ENCODE results near the gene LRP1B. TPM values are rescaled to one million over a fixed set of nuclear protein-coding genes. Genes with fewer than 3 reads are reported as not detected.
"Not testable (repeated sequence)": the region's sequence is repeated elsewhere in the genome, so short reads cannot be mapped to it uniquely, and the experiment has no call there.

LRP1B gene
- total RNA-seq, 2 experiments from 2014 or later: not detected

DNA sequence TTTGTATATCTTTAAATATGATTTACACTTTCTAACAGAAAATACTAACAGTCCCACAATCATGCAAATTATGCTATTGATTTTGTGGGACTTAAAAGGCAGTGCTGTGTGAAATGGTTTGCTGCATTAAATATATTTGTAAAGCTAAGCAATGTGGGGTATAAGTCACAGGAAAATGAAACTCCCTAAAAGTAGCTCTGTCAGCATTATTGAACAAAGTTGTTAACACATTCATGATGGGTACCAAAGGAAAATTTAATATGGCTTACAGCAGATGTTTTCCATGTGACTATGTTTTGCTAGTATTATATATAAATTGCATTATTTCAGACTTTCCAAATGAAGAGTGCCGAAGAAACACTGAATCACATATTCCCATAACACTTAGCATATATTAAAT, 1450.0 kb downstream of the LRP1B start:
- no peaks in the 10 kb centered on the region for H3K36me3 Mint-ChIP-seq (ENCODE audit: low read depth)

DNA sequence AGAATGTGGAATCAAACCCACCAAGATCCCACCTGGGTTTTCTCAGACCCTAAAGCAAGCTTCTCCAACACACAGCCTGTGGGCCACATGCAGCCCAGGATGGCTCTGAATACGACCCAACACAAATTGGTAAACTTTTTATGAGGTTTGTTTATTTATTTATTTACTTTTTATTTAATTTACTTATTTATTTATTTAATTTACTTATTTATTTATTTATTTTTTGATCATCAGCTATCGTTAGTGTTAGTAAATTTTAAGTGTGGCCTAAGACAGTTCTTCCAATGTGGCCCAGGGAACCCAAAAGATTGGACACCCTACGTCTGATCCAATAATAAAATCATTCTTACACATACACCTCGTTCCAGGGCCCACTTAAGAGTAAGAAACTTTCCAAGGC, 1451.1 kb downstream of the LRP1B start:
- Mint-ChIP-seq H3K36me3 (ENCODE audit: low read depth) (no peaks in the 10 kb centered on the region), H3K4me3 (no peak overlapping the region), H3K9me3 (no peaks in the 10 kb centered on the region), H3K27me3 (no peaks in the 10 kb centered on the region), H3K27ac (no peak overlapping the region), H3K4me1 (no peaks in the 10 kb centered on the region)
- POLR2A ChIA-PET: no interaction called here
- DNase-seq: no peak
- CTCF ChIA-PET: no interaction called here

More for the DNA sequence above, 1450.0 kb downstream of the LRP1B start:
- DNase-seq: no peak
- Mint-ChIP-seq H3K27me3 (no peaks in the 10 kb centered on the region), H3K27ac (no peak overlapping the region), H3K9me3 (no peaks in the 10 kb centered on the region), H3K4me1 (no peaks in the 10 kb centered on the region), H3K4me3 (no peak overlapping the region)
- ChIA-PET CTCF (no interaction called here), POLR2A (no interaction called here)

DNA sequence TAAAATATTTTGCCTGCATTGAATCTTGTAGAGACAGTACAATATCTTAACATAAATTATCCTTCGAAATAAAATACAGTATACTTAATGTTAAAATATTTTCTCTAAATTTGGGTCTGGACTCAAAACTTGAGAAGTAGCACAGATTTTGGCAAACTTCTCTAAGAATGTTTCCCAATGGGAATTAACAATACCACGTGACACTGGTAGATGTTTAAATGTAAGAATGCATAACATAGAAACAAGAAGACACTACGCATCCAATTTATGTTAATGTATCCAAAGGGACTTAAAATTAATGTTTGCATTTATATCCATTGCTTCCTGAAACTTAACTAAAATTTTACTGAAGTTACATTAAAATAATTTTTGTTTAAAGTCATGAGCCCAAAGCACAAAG, 1460.9 kb downstream of the LRP1B start:
- H3K9me3 Mint-ChIP-seq: peaks cover 3% of the 10 kb centered on the region
- H3K4me1 Mint-ChIP-seq: no peaks in the 10 kb centered on the region

DNA sequence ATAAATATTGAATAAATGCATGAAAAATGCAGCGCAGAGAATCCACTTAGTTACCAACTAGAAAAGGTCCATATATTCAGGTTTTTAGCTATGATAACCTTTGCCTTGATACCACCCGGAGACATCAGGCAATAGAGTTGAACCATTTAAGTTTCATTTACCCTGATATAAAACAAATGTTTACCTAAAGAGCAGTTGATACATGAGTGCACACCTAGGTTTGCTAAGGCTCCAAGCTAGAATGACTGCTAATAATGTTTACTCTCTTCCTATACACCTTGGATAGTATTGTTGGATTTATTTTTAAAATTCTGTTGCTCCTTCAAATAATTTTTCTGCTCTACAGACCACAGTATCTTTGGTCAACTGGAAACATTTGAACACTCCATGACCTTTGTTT, 1463.6 kb downstream of the LRP1B start:
- no peaks in the 10 kb centered on the region for H3K36me3 Mint-ChIP-seq (ENCODE audit: low read depth)
- H3K4me1 Mint-ChIP-seq: no peaks in the 10 kb centered on the region
- no peak for DNase-seq
- H3K9me3 Mint-ChIP-seq: peaks cover 3% of the 10 kb centered on the region
- H3K4me3 Mint-ChIP-seq: no peak overlapping the region
- CTCF ChIA-PET: no interaction called here
- H3K27me3 Mint-ChIP-seq: no peaks in the 10 kb centered on the region
- POLR2A ChIA-PET: no interaction called here
- no peak overlapping the region for H3K27ac Mint-ChIP-seq

More for the DNA sequence above, 1460.9 kb downstream of the LRP1B start:
- Mint-ChIP-seq H3K27me3 (no peaks in the 10 kb centered on the region), H3K27ac (no peak overlapping the region), H3K4me3 (no peak overlapping the region), H3K36me3 (ENCODE audit: low read depth) (no peaks in the 10 kb centered on the region)
- ChIA-PET CTCF (no interaction called here), POLR2A (no interaction called here)
- DNase-seq: no peak

DNA sequence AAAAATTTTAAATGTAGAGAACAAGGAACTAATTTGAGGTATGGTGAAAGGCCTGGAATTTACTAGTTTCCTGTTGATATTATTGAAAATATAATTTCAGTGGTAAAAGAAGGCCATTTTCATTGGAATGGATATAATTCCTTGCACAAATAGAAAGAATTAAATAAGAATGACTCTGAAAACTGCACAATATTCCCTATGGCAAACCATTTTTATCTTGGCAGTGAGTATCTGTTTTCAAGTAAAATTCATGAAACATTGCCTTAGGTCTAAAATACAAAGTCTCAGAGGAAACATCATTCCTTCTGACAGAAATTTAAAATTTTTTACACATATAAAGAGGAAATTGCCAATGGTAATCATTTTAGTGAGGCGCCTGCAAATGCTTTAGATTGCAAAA, 1468.3 kb downstream of the LRP1B start:
- no peak for DNase-seq
- H3K27ac Mint-ChIP-seq: no peak overlapping the region
- H3K36me3 Mint-ChIP-seq (ENCODE audit: low read depth): no peaks in the 10 kb centered on the region
- H3K4me3 Mint-ChIP-seq: no peak overlapping the region
- CTCF ChIA-PET: no interaction called here
- no peaks in the 10 kb centered on the region for H3K27me3 Mint-ChIP-seq
- POLR2A ChIA-PET: no interaction called here
- H3K4me1 Mint-ChIP-seq: no peaks in the 10 kb centered on the region
- H3K9me3 Mint-ChIP-seq: no peaks in the 10 kb centered on the region

DNA sequence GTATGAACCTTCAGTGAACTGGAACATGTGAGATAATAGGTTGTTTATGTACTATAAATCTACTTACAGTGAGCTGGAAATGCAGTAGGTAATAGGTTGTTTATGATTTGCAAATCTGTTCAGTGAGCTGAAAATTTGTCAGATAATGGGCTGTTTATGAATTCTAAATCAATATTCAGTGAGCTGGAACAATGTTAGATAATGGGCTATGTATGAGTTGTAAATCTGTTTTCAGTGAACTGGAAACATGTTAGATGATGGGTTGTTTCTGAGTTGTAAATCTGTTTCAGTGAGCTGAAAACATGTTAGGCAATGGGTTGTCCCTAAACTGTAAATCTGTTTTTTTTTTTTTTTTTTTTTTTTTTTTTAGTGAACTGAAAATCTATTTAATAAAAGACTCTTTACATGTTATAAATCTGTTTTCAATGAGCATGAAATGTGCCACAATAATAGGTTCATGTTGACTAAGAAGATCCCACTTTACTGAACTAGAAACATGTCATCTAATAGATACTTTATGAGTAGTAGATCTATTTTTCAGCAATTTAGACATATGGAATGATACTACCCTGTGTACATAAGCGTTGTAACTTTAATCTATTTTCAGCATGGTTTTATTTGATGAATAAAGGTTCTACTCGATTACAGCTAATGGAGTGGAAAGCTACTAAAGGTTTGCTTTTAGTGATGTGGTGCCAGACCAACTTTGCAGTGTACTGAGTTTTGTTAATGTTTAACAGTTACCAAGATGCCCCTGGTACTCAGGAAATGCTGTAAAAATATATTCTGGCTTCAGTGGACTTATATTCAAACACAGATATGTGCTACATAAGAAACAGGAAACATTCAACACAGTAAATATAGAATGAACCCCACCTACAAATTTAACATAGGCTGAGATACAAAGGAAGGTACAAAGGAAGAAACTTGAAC, 1471.8 kb downstream of the LRP1B start:
- POLR2A ChIA-PET: no interaction called here
- H3K27me3 Mint-ChIP-seq: no peaks in the 10 kb centered on the region
- CTCF ChIA-PET: no interaction called here
- H3K4me3 Mint-ChIP-seq: no peak overlapping the region
- H3K9me3 Mint-ChIP-seq: no peaks in the 10 kb centered on the region
- H3K36me3 Mint-ChIP-seq (ENCODE audit: low read depth): no peaks in the 10 kb centered on the region
- DNase-seq: no peak
- no peaks in the 10 kb centered on the region for H3K4me1 Mint-ChIP-seq
- no peak overlapping the region for H3K27ac Mint-ChIP-seq

DNA sequence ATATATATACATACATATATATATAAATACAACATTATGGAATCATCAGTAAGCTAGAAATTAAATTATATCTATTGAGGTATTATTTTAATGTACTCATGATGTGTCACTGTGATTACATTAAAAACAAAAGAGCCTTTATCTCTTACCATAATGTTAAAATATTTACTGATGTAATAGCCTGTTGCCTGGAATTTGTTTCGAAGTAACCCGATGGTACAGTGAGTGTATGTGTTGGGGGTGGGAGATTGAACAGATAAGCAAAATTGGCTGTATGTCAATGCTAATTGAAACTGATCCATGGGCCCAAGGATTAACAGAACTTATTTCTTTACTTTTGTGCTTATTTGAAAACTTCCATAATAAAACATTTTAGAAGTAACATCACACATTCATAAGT, 1473.2 kb downstream of the LRP1B start:
- ChIA-PET POLR2A (no interaction called here), CTCF (no interaction called here)
- H3K27me3 Mint-ChIP-seq: no peaks in the 10 kb centered on the region
- H3K27ac Mint-ChIP-seq: no peak overlapping the region
- no peaks in the 10 kb centered on the region for H3K36me3 Mint-ChIP-seq (ENCODE audit: low read depth)
- no peaks in the 10 kb centered on the region for H3K9me3 Mint-ChIP-seq
- no peak for DNase-seq
- H3K4me3 Mint-ChIP-seq: no peak overlapping the region
- no peaks in the 10 kb centered on the region for H3K4me1 Mint-ChIP-seq

DNA sequence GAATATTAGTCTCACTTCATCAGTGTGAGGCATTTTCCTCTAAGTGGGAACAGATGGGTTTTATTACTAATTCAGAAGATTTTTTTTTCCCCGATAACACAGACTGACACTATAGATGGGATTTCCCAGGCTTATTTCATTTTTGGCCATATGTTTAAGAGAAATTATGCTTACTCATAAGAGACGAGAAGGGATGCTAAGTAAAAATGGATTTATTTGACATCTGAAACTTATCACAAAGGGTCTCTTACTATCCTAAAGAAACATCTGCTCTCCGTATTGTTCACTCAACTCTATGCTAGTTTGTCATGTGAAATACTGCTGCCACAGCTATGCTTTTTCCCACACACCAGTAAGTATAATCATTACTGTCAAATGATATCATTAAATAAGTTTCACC, 1476.3 kb downstream of the LRP1B start:
- Mint-ChIP-seq H3K27me3 (no peaks in the 10 kb centered on the region), H3K9me3 (no peaks in the 10 kb centered on the region), H3K4me3 (no peak overlapping the region), H3K4me1 (no peaks in the 10 kb centered on the region), H3K27ac (no peak overlapping the region), H3K36me3 (ENCODE audit: low read depth) (no peaks in the 10 kb centered on the region)
- POLR2A ChIA-PET: no interaction called here
- no peak for DNase-seq
- CTCF ChIA-PET: no interaction called here

DNA sequence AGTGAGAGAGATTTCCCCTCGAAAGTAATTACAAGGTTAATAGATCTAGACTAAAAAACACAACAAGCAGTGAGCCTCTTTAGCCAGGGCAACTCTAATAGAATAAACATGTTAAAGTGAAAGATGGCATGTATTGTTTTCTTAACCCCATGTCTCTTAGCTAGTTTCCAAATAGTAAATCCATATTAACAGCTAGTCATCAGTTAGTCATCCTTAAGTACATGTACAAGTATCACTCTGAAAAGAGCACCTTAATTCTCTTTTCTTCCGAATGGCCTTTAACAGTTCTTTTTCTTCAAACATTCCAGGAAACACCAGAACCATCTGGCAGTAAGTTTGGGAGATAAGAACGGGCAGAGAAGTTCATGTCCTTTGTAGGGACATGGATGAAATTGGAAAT, 1480.0 kb downstream of the LRP1B start:
- no peak overlapping the region for H3K4me3 Mint-ChIP-seq
- H3K4me1 Mint-ChIP-seq: no peaks in the 10 kb centered on the region
- H3K27me3 Mint-ChIP-seq: no peaks in the 10 kb centered on the region
- no peak overlapping the region for H3K27ac Mint-ChIP-seq
- peaks cover 3% of the 10 kb centered on the region for H3K9me3 Mint-ChIP-seq
- ChIA-PET POLR2A (no interaction called here), CTCF (no interaction called here)
- H3K36me3 Mint-ChIP-seq (ENCODE audit: low read depth): no peaks in the 10 kb centered on the region
- no peak for DNase-seq

DNA sequence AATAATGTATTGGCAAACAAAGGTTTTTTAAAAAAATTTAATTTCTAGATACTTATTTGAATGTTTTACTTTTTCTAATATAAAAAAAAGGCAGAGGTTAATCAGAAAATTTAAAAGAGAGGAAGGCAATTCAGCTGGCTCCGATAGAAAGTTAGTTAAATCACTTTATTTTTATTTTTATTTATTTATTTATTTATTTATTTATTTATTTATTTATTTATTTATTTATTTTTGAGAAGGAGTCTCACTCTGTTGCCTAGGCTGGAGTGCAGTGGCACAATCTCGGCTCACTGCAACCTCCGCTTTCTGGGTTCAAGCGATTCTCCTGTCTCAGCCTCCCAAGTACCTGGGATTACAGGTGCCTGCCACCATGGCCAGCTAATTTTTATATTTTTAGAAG, 1480.7 kb downstream of the LRP1B start:
- H3K27me3 Mint-ChIP-seq; H3K4me3 Mint-ChIP-seq; H3K36me3 Mint-ChIP-seq (ENCODE audit: low read depth); H3K9me3 Mint-ChIP-seq; DNase-seq; CTCF ChIA-PET; POLR2A ChIA-PET; H3K27ac Mint-ChIP-seq; H3K4me1 Mint-ChIP-seq: not testable (repeated sequence)

DNA sequence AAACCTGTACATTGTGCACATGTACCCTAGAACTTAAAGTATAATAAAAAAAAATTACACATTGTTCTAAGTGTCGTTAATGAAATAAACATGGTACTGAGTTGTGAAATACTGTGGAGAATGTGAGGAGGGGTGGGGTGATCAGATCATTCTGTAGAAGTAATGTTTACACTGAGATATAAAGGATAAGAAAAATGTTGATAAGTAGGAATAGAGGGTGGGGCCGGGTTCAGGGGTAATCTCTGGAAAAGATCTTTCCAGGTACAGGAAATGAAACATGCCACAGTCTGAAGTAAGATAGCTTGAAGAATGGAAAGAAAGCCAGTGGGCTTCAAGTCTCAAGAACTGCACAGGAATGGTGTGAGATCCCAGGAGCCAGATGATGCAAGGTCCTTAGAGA, 1482.4 kb downstream of the LRP1B start:
- Mint-ChIP-seq H3K4me1 (no peaks in the 10 kb centered on the region), H3K4me3 (no peak overlapping the region), H3K27ac (no peak overlapping the region), H3K9me3 (peaks cover 3% of the 10 kb centered on the region), H3K36me3 (ENCODE audit: low read depth) (no peaks in the 10 kb centered on the region), H3K27me3 (no peaks in the 10 kb centered on the region)
- ChIA-PET POLR2A (no interaction called here), CTCF (no interaction called here)
- no peak for DNase-seq

DNA sequence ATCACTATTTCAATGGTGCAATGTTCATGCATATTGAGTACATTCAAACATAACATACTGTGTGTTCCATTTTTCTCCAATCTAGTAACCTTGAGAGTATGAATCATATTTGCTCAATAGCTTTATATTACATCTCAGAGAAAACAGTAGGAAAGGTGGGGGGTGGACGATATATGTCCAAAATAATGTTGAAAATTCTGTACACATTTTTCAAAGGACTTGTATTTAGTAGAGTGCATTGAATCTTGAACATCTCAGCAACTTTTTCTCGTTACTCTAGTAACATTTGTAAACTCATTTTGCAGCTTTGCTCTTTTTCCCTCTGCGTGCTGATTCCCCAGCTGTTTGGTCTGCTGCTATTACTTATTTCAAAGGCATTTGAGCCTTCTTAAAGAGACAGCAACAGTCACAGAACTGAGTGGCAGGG, 1487.0 kb downstream of the LRP1B start:
- no peak overlapping the region for H3K4me3 Mint-ChIP-seq
- no peaks in the 10 kb centered on the region for H3K36me3 Mint-ChIP-seq (ENCODE audit: low read depth)
- no peak for DNase-seq
- ChIA-PET POLR2A (no interaction called here), CTCF (no interaction called here)
- H3K27ac Mint-ChIP-seq: no peak overlapping the region
- no peaks in the 10 kb centered on the region for H3K4me1 Mint-ChIP-seq
- peaks cover 9% of the 10 kb centered on the region for H3K9me3 Mint-ChIP-seq
- H3K27me3 Mint-ChIP-seq: no peaks in the 10 kb centered on the region

DNA sequence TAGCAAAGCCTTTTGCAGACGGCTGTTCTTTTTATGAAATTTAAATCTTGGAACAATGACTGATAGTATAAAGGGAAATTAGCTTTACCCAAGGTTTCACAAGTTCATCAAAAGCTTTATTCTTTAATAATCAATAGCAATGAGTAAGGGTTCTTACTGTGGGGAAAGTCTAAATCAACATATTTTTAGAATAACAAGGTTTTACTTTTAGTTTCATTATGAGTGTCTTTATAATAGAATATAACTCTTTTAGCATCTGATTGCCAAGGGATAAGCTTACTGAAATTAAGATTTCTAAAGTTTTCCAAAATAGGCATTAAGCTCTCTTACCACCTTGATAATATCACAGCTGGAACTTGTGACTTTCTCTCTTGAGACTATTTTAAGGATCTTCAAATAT, 1489.7 kb downstream of the LRP1B start:
- DNase-seq: no peak
- ChIA-PET CTCF (no interaction called here), POLR2A (no interaction called here)
- Mint-ChIP-seq H3K27me3 (no peaks in the 10 kb centered on the region), H3K9me3 (peaks cover 9% of the 10 kb centered on the region), H3K27ac (no peak overlapping the region), H3K4me3 (no peak overlapping the region), H3K36me3 (ENCODE audit: low read depth) (no peaks in the 10 kb centered on the region), H3K4me1 (no peaks in the 10 kb centered on the region)

DNA sequence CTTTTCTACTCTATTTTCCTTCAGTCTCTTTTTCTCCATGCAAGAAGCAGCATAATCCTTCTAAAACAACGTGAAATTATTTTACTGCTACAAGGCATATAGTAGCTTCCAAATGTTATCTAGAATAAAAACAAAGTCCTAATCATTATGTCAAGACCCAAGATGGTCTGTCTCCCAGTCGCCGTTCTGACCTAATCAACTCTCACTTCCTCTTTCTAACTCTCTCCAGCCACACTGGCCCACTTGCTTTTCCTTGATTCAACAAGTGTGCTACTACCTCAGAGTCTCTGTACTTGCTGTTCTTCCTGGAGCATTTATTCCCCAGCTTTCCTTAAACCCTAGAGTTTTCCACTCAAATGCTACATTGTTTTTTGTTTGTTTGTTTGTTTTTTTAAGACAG, 1491.2 kb downstream of the LRP1B start:
- DNase-seq: no peak
- Mint-ChIP-seq H3K27me3 (no peaks in the 10 kb centered on the region), H3K4me3 (no peak overlapping the region), H3K36me3 (ENCODE audit: low read depth) (no peaks in the 10 kb centered on the region), H3K4me1 (no peaks in the 10 kb centered on the region), H3K9me3 (peaks cover 6% of the 10 kb centered on the region), H3K27ac (no peak overlapping the region)
- ChIA-PET POLR2A (no interaction called here), CTCF (no interaction called here)

All from activated CD4-positive, alpha-beta T cell treated with anti-CD3 and anti-CD28 coated beads, Interleukin-2, amount 10 ng/mL, durations not matched to agents 7 days and 5 days (primary cell).